ENCODE results near the gene CDHR3. TPM values are rescaled to one million over a fixed set of nuclear protein-coding genes. Genes with fewer than 3 reads are reported as not detected.

Gene CDHR3
- total RNA-seq, 1 experiment from 2014 or later: 6.5 TPM

- 0 out of 2 replicates have a peak, but pooled peaks cover 3% of the 10 kb centered on the region for H3K27me3 ChIP-seq (ENCODE audit: control insufficient read depth, insufficient read depth, low read length)
- no peaks in the 10 kb centered on the region for H3K9me3 ChIP-seq (ENCODE audit: control insufficient read depth, insufficient read depth, low read depth, low read length)
- H3K27ac ChIP-seq (ENCODE audit: low read length): no peak overlapping the region
- ChIA-PET CTCF (interaction anchor here (0.6 kb wide), 1 partner anchor 41 kb away, joined by 3 read pairs; no protein-coding TSS in a partner anchor), POLR2A (no interaction called here)
- no peaks in the 10 kb centered on the region for H3K4me1 ChIP-seq (ENCODE audit: control insufficient read depth, insufficient read depth, low read length)
- BruUV-seq (replicated peaks): no TSS peak
- H3K4me3 ChIP-seq (ENCODE audit: low read depth in 2 of 2, low read length in 2 of 2): no peak overlapping the region
- no peaks in the 10 kb centered on the region for H3K36me3 ChIP-seq (ENCODE audit: control insufficient read depth, insufficient read depth, low read length)
- no peak for TF ChIP-seq REST (IDR thresholded peaks at IDR 0.05; ENCODE audit: insufficient read depth in 1 of 2, low read depth in 2 of 2, low read length in 1 of 2)
- no peak for TF ChIP-seq SIN3A (IDR thresholded peaks at IDR 0.05; ENCODE audit: borderline replicate concordance, insufficient read depth, low read depth, low read length)
- ATAC-seq (no peak), DNase-seq (ENCODE audit: low read depth, low spot score) (no peak)
- in situ Hi-C loops (cut with HindIII; ENCODE audit: low pct_unique_long_range_greater_than_20kb, low sequenced_read_pairs) (no loop called here), intact Hi-C loops (cut with micrococcal nuclease; ENCODE audit: unreplicated experiment) (no loop called here)
Observed at GRCh38 chr7:106001196-106001595, 38.1 kb downstream of the CDHR3 start.

- no peak for DNase-seq (ENCODE audit: low read depth, low spot score)
Observed at GRCh38 chr7:106001886-106002285, 38.8 kb downstream of the CDHR3 start.

More at GRCh38 chr7:106001886-106002285, 38.8 kb downstream of the CDHR3 start:
- BruUV-seq (replicated peaks): no TSS peak
- H3K36me3 ChIP-seq (ENCODE audit: control insufficient read depth, insufficient read depth, low read length): no peaks in the 10 kb centered on the region
- intact Hi-C loops (cut with micrococcal nuclease; ENCODE audit: unreplicated experiment): no loop called here
- no peaks in the 10 kb centered on the region for H3K4me1 ChIP-seq (ENCODE audit: control insufficient read depth, insufficient read depth, low read length)
- H3K4me3 ChIP-seq (ENCODE audit: low read depth in 2 of 2, low read length in 2 of 2): no peak overlapping the region
- ATAC-seq: no peak
- ChIA-PET CTCF (no interaction called here), POLR2A (no interaction called here)
- H3K27ac ChIP-seq (ENCODE audit: low read length): no peak overlapping the region
- 0 out of 2 replicates have a peak, but pooled peaks cover 3% of the 10 kb centered on the region for H3K27me3 ChIP-seq (ENCODE audit: control insufficient read depth, insufficient read depth, low read length)
- no peaks in the 10 kb centered on the region for H3K9me3 ChIP-seq (ENCODE audit: control insufficient read depth, insufficient read depth, low read depth, low read length)
- TF ChIP-seq CTCF (IDR thresholded peaks at IDR 0.05) (no peak), SIN3A (IDR thresholded peaks at IDR 0.05; ENCODE audit: borderline replicate concordance, insufficient read depth, low read depth, low read length) (no peak), REST (IDR thresholded peaks at IDR 0.05; ENCODE audit: insufficient read depth in 1 of 2, low read depth in 2 of 2, low read length in 1 of 2) (no peak), TCF7L2 (IDR thresholded peaks at IDR 0.05; ENCODE audit: low read depth, low read length) (no peak), POLR2AphosphoS5 (IDR thresholded peaks at IDR 0.05; ENCODE audit: low read depth, low read length) (no peak)
- in situ Hi-C loops (cut with HindIII; ENCODE audit: low pct_unique_long_range_greater_than_20kb, low sequenced_read_pairs): no loop called here

Data from Panc1 (cell line).